K562 (cell line): ENCODE measurements around the gene ATRN. TPM values are rescaled to one million over a fixed set of nuclear protein-coding genes. Genes with fewer than 3 reads are reported as not detected.

ENCODE experiments used
- ATAC-seq: fragments of 200-7000 bp; cut with Tn5 transposase; 3 replicates; pipeline ENCODE4 v1.9.1; 2020; ENCODE audit warnings: moderate library complexity
- BruUV-seq: library from RNA; stranded (reverse); fragments of 400-500 nt; replicated peaks from 2 replicates; lab custom pipeline; 2021; lab: Mats Ljungman, UMichigan
- CTCF ChIA-PET: fragments of 300-600 bp; formaldehyde crosslinking; extraction: SDS; loops from one replicate; lab custom pipeline; 2021; ENCODE audit warnings: low intra/inter-chr PET ratio; lab: Yijun Ruan, JAX
- POLR2A ChIA-PET: fragments of 300-600, 350-650 bp; sonication (Branson Sonifier 250); formaldehyde crosslinking; extraction: SDS; loops from one replicate; lab custom pipeline; 2021; ENCODE audit warnings: antibody characterized with exemption, inconsistent platforms; lab: Yijun Ruan, JAX
- DNase-seq, 4 experiments: peaks; one replicate each; pipeline versions ENCODE4 v3.0.0 to v3.0.0-alpha.2; 2011 to 2018; ENCODE audit warnings: low spot score in 3 of 4, mixed read lengths in 3 of 4; ENCODE audit errors: extremely low read depth in 1 of 4
- FAIRE-seq: peaks from 2 replicates; lab custom pipeline; 2011; peaks lifted over from hg19 to GRCh38; lab: Jason Lieb, UNC
- H2AFZ ChIP-seq: 2 replicates; pipeline ENCODE4 v1.6.0; 2011; ENCODE audit warnings: low read depth, low read length, control low read depth, inconsistent platforms
- H3K27ac ChIP-seq: fragments of 200-600 bp; 3 replicates; pipeline ENCODE4 v1.8.0; 2011; ENCODE audit warnings: low read depth, mild to moderate bottlenecking, control low read depth, inconsistent platforms, low read length, moderate library complexity, mixed read lengths; ENCODE audit errors: extremely low read depth
- H3K27me3 ChIP-seq, 2 experiments: fragments of 300-600 bp in 1 of 2; 2 replicates in 1 of 2; 3 replicates in 1 of 2; pipeline versions ENCODE4 v1.6.0 to v1.8.0; 2011; ENCODE audit warnings: inconsistent platforms in 2 of 2, low read length in 2 of 2, mild to moderate bottlenecking in 1 of 2, mixed read lengths in 1 of 2, moderate library complexity in 1 of 2; ENCODE audit not compliant: control insufficient read depth in 2 of 2, insufficient read depth in 2 of 2
- H3K36me3 ChIP-seq: fragments of 300-600 bp; 3 replicates; pipeline ENCODE4 v1.8.0; 2011; ENCODE audit warnings: mild to moderate bottlenecking, low read length, inconsistent platforms; ENCODE audit not compliant: control insufficient read depth, insufficient read depth
- H3K4me1 ChIP-seq, 2 experiments: fragments of 200-600 bp in 1 of 2; replicated peaks in 1 of 2; 2 replicates in 1 of 2; 3 replicates in 1 of 2; pipeline versions ENCODE4 v1.5.1 to v1.8.0; 2011; ENCODE audit warnings: inconsistent platforms in 2 of 2, low read length in 2 of 2, mild to moderate bottlenecking in 1 of 2, mixed read lengths in 1 of 2, moderate library complexity in 1 of 2; ENCODE audit not compliant: control insufficient read depth in 2 of 2, insufficient read depth in 2 of 2
- H3K4me2 ChIP-seq: 2 replicates; pipeline ENCODE4 v1.6.1; 2011; ENCODE audit warnings: low read length, control low read depth, inconsistent platforms, mixed read lengths; ENCODE audit not compliant: insufficient read depth
- H3K4me3 ChIP-seq: fragments of 200-600 bp; sonication (generic), shearing (Covaris generic); 2 replicates; pipeline ENCODE4 v1.5.1; 2016; ENCODE audit warnings: control low read depth, inconsistent platforms
- H3K79me2 ChIP-seq: fragments of 200-600 bp; 3 replicates; pipeline ENCODE4 v1.8.0; 2011; ENCODE audit warnings: low read length, inconsistent platforms; ENCODE audit not compliant: control insufficient read depth, insufficient read depth
- H3K9ac ChIP-seq, 2 experiments: 2 replicates each; pipeline versions ENCODE4 v1.6.0 to v1.6.1; 2011; ENCODE audit warnings: low read depth in 2 of 2, low read length in 2 of 2, control low read depth in 1 of 2, inconsistent platforms in 1 of 2, mild to moderate bottlenecking in 1 of 2, mixed read lengths in 1 of 2; ENCODE audit not compliant: insufficient read depth in 1 of 2
- H3K9me1 ChIP-seq: one replicate; pipeline ENCODE4 v1.6.0; 2011; ENCODE audit warnings: inconsistent platforms, mild to moderate bottlenecking, low read length, moderate library complexity; ENCODE audit not compliant: control insufficient read depth, insufficient read depth
- H3K9me3 ChIP-seq: replicated peaks from 2 replicates; pipeline ENCODE4 v1.5.1; 2011; ENCODE audit warnings: low read depth, low read length, inconsistent platforms; ENCODE audit not compliant: control insufficient read depth, insufficient read depth
- H4K20me1 ChIP-seq: replicated peaks from 2 replicates; pipeline ENCODE4 v1.6.1; 2011; ENCODE audit warnings: low read length, inconsistent platforms, mixed read lengths; ENCODE audit not compliant: control insufficient read depth, insufficient read depth
- ARID2 ChIP-seq: fragments of 450-650 bp; IDR thresholded peaks from 2 replicates; pipeline ENCODE4 v1.6.1; 2017; ENCODE audit warnings: antibody characterized with exemption, mild to moderate bottlenecking
- CTBP1 ChIP-seq: fragments of 450-650 bp; IDR thresholded peaks from 2 replicates; pipeline ENCODE4 v1.6.1; 2016; ENCODE audit warnings: borderline replicate concordance
- DMBX1 ChIP-seq: fragments of 250-450 bp; sonication (Bioruptor Pico); IDR thresholded peaks from 2 replicates; pipeline ENCODE4 v1.8.0; 2022; ENCODE audit warnings: inconsistent platforms, mild to moderate bottlenecking, moderate library complexity, borderline replicate concordance
- HEY1 ChIP-seq: fragments of 250-450 bp; sonication (Bioruptor Pico); IDR thresholded peaks from 2 replicates; pipeline ENCODE4 v1.5.0; 2020; ENCODE audit warnings: mild to moderate bottlenecking, moderate library complexity, borderline replicate concordance
- KDM2B ChIP-seq: fragments of 250-450 bp; sonication (Bioruptor Pico); IDR thresholded peaks from 2 replicates; pipeline ENCODE4 v1.8.0; 2021; ENCODE audit warnings: mild to moderate bottlenecking, moderate library complexity
- LARP7 ChIP-seq: fragments of 450-650 bp; IDR thresholded peaks from 2 replicates; pipeline ENCODE4 v1.6.1; 2016
- LEF1 ChIP-seq: fragments of 450-650 bp; IDR thresholded peaks from 2 replicates; pipeline ENCODE4 v1.6.1; 2016; ENCODE audit warnings: mild to moderate bottlenecking
- NBN ChIP-seq: fragments of 450-650 bp; IDR thresholded peaks from 2 replicates; pipeline ENCODE4 v1.6.1; 2016; ENCODE audit warnings: low read depth, mild to moderate bottlenecking
- NR2C1 ChIP-seq, 2 experiments: fragments of 450-650 bp; IDR thresholded peaks; 2 replicates each; pipeline ENCODE4 v1.6.1; 2017; ENCODE audit warnings: mild to moderate bottlenecking in 2 of 2, antibody characterized with exemption in 1 of 2, inconsistent platforms in 1 of 2, missing compliant biosample characterization in 1 of 2, missing genetic modification characterization in 1 of 2
- PCBP1 ChIP-seq: fragments of 200-400 bp; formaldehyde crosslinking; IDR thresholded peaks from 2 replicates; pipeline ENCODE4 v1.6.1; 2018; ENCODE audit warnings: mild to moderate bottlenecking, low read depth, low read length; ENCODE audit not compliant: poor library complexity, severe bottlenecking
- POLR2A ChIP-seq: fragments of 450-650 bp; conservative IDR thresholded peaks from 2 replicates; pipeline ENCODE4 v1.6.1; 2016
- PTTG1 ChIP-seq: fragments of 450-650 bp; IDR thresholded peaks from 2 replicates; pipeline ENCODE4 v1.6.1; 2016; ENCODE audit warnings: low read depth, mild to moderate bottlenecking, missing genetic modification characterization, missing compliant biosample characterization
- SMARCA4 ChIP-seq: fragments of 450-650 bp; IDR thresholded peaks from 2 replicates; pipeline ENCODE4 v1.6.1; 2016
- SNRNP70 ChIP-seq: fragments of 200-400 bp; formaldehyde crosslinking; optimal IDR thresholded peaks from 2 replicates; pipeline ENCODE3; 2017; ENCODE audit warnings: low read depth, low read length
- STAT5B ChIP-seq: fragments of 250-450 bp; sonication (Bioruptor Pico); IDR thresholded peaks from 2 replicates; pipeline ENCODE4 v1.8.0; 2021; ENCODE audit warnings: mild to moderate bottlenecking, inconsistent platforms
- ZNF146 ChIP-seq: IDR thresholded peaks from one replicate; pipeline ENCODE4 v1.6.1; 2018; ENCODE audit warnings: missing compliant biosample characterization; ENCODE audit not compliant: unreplicated experiment
- ZNF507 ChIP-seq: conservative IDR thresholded peaks from 2 replicates; pipeline ENCODE4 v1.6.1; 2017; ENCODE audit warnings: missing genetic modification characterization, missing compliant biosample characterization
- WGBS: fragments of 100-300 bp; shearing (Covaris generic); methylation state at CpG from one replicate; pipeline ENCODE4 v1.1.6; 2016; ENCODE audit warnings: low coverage, mixed read lengths; ENCODE audit not compliant: insufficient coverage; ENCODE audit errors: missing lambda C conversion rate; 5-methylcytosine and 5-hydroxymethylcytosine counted together
- in situ Hi-C: fragments of 300-500 bp; cut with MboI; formaldehyde crosslinking; loops from 4 replicates; pipeline ENCODE4 v1.15.0; 2018; ENCODE audit warnings: inconsistent platforms, mixed read lengths
- intact Hi-C: fragments of 100-400 bp; cut with micrococcal nuclease; formaldehyde crosslinking; loops from 2 replicates; pipeline ENCODE4 v1.14.2; 2022
- polyA plus RNA-seq, 8 experiments: library from polyadenylated mRNA; depleted of rRNA in 4 of 8; stranded (reverse) in 5 of 8; unstranded in 3 of 8; fragments of >200 nt; fragmentation: Nextera tagmentation in 2 of 8; fragmentation: Illumina TruSeq in 1 of 8; extraction: Ambion mirVana in 2 of 8; extraction: Trizol in 1 of 8; gene quantifications; 2 replicates each; pipeline versions ENCODE4 v1.2.1 to v1.2.3, GENCODE V29; 2011 to 2014; ENCODE audit warnings: inconsistent platforms in 1 of 8, missing spikeins in 1 of 8
- total RNA-seq, 7 experiments: library from RNA; depleted of rRNA in 6 of 7; stranded (reverse); fragments of >200 nt in 6 of 7; fragmentation: Illumina TruSeq in 2 of 7; extraction: Trizol in 2 of 7; gene quantifications; 2 replicates each; pipeline versions ENCODE4 v1.2.1 to v1.2.3, GENCODE V29; 2011 to 2021; ENCODE audit warnings: low replicate concordance in 1 of 7
- TF ChIP-seq, protein P1 (sequence below): sonication (generic); formaldehyde crosslinking; IDR thresholded peaks from 2 replicates; pipeline ENCODE4 v1.8.1; 2022; ENCODE audit warnings: missing genetic modification reagents
- TF ChIP-seq, protein P2 (sequence below): fragments of 250-450 bp; sonication (Bioruptor Pico); IDR thresholded peaks from 2 replicates; pipeline ENCODE4 v1.8.0; 2022; ENCODE audit warnings: inconsistent platforms
- TF ChIP-seq, protein P3 (sequence below): sonication (generic); formaldehyde crosslinking; IDR thresholded peaks from 2 replicates; pipeline ENCODE4 v1.4.0; 2020; ENCODE audit warnings: mild to moderate bottlenecking, missing genetic modification reagents

Gene ATRN
- total and polyA plus RNA-seq, 9 of the 15 experiments (the other 6 are each of a cell fraction or from before 2014, with no cell fraction given): 0.69 to 16.5 (median 7.6) TPM

DNA sequence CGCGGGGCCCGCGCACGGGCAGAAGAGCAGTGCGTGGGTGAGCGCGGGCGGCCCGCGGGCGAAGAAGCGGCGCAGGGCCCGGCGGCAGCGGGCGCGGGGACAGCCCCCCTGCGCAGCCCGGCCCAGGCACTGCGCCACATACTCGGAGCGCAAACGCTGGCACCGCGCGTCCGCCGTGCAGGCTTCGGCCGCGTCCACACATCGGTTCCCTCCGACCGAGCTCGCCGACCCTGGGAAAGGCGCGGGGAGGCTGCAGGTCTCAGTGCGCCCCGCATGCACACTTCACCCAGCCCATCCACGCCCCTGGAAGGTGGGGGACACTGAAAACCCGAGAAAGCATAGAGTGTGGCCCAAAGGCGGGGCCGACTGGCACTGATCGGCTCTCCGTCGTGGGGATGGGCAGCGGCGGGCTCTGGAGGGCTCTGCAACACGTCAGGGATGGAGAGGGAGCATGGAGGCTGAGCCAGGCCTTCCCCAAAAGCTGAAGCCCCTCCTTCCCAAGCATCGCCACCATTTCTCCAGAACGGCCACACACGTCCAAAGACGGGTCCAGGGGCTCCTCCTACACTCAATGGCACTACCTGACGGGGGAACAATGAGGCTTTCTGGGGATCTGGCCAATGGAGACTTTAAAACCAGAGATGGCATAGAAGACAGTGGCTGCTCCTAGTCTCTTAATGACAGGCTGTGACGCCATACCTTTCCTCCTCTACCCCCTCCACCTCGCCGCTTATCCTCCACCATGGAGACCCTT lies 190.4 kb downstream of the ATRN start:
- 27% methylated on average over 19 of the region's 60 CpGs for WGBS
- CTCF ChIA-PET: no interaction called here
- no TSS peak for BruUV-seq

More for the DNA sequence above, 190.4 kb downstream of the ATRN start:
- no peak overlapping the region for H3K27ac ChIP-seq
- no peak overlapping the region for H3K4me2 ChIP-seq
- no peak overlapping the region for H2AFZ ChIP-seq
- no peaks in the 10 kb centered on the region for H3K36me3 ChIP-seq
- intact Hi-C loops (no loop called here), in situ Hi-C loops (no loop called here)
- no peaks in the 10 kb centered on the region for H3K9me3 ChIP-seq
- no peaks in the 10 kb centered on the region for H3K9me1 ChIP-seq
- POLR2A ChIA-PET: no interaction called here
- H3K79me2 ChIP-seq: no peaks in the 10 kb centered on the region
- DNase-seq: no peak
- no peak overlapping the region for H3K4me3 ChIP-seq
- no peak for ATAC-seq
- H4K20me1 ChIP-seq: no peaks in the 10 kb centered on the region
- no peak for FAIRE-seq
- peaks cover 0 to 43% of the 10 kb centered on the region in 2 experiments; a peak in 4 of 5 replicates for H3K27me3 ChIP-seq
- H3K4me1 ChIP-seq: peaks cover 0 to 9% of the 10 kb centered on the region in 2 experiments; a peak in 4 of 5 replicates
- H3K9ac ChIP-seq: no peak overlapping the region
- no peak for TF ChIP-seq POLR2A
- no peak for TF ChIP-seq KDM2B (CRISPR knock-in tag)
- no peak for TF ChIP-seq HEY1 (CRISPR knock-in tag)
- no peak for TF ChIP-seq SMARCA4
- TF ChIP-seq STAT5B (CRISPR knock-in tag): no peak
- TF ChIP-seq SNRNP70: no peak
- no peak for TF ChIP-seq ARID2
- TF ChIP-seq LEF1: no peak
- TF ChIP-seq ZNF146 (CRISPR knock-in tag): no peak
- TF ChIP-seq LARP7: no peak
- TF ChIP-seq, protein P1, sequence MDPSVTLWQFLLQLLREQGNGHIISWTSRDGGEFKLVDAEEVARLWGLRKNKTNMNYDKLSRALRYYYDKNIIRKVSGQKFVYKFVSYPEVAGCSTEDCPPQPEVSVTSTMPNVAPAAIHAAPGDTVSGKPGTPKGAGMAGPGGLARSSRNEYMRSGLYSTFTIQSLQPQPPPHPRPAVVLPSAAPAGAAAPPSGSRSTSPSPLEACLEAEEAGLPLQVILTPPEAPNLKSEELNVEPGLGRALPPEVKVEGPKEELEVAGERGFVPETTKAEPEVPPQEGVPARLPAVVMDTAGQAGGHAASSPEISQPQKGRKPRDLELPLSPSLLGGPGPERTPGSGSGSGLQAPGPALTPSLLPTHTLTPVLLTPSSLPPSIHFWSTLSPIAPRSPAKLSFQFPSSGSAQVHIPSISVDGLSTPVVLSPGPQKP (CRISPR knock-in tag): no peak
- no peak for TF ChIP-seq DMBX1
- TF ChIP-seq, protein P2, sequence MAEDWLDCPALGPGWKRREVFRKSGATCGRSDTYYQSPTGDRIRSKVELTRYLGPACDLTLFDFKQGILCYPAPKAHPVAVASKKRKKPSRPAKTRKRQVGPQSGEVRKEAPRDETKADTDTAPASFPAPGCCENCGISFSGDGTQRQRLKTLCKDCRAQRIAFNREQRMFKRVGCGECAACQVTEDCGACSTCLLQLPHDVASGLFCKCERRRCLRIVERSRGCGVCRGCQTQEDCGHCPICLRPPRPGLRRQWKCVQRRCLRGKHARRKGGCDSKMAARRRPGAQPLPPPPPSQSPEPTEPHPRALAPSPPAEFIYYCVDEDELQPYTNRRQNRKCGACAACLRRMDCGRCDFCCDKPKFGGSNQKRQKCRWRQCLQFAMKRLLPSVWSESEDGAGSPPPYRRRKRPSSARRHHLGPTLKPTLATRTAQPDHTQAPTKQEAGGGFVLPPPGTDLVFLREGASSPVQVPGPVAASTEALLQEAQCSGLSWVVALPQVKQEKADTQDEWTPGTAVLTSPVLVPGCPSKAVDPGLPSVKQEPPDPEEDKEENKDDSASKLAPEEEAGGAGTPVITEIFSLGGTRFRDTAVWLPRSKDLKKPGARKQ (CRISPR knock-in tag): no peak
- TF ChIP-seq, protein P3, sequence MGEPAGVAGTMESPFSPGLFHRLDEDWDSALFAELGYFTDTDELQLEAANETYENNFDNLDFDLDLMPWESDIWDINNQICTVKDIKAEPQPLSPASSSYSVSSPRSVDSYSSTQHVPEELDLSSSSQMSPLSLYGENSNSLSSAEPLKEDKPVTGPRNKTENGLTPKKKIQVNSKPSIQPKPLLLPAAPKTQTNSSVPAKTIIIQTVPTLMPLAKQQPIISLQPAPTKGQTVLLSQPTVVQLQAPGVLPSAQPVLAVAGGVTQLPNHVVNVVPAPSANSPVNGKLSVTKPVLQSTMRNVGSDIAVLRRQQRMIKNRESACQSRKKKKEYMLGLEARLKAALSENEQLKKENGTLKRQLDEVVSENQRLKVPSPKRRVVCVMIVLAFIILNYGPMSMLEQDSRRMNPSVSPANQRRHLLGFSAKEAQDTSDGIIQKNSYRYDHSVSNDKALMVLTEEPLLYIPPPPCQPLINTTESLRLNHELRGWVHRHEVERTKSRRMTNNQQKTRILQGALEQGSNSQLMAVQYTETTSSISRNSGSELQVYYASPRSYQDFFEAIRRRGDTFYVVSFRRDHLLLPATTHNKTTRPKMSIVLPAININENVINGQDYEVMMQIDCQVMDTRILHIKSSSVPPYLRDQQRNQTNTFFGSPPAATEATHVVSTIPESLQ: no peak
- TF ChIP-seq NBN: no peak
- TF ChIP-seq NR2C1 (IDR thresholded peaks at IDR 0.05): no peak
- no peak for TF ChIP-seq NR2C1 (tag; IDR thresholded peaks at IDR 0.05)
- no peak for TF ChIP-seq CTBP1
- no peak for TF ChIP-seq PTTG1
- TF ChIP-seq ZNF507 (tag): no peak
- no peak for TF ChIP-seq PCBP1
